Caco-2 (cell line): Measurements from ENCODE around the gene SFTPB. TPM values are rescaled to one million over a fixed set of nuclear protein-coding genes. Genes with fewer than 3 reads are reported as not detected.

ENCODE experiments used
- BruUV-seq: library from RNA; stranded (reverse); fragments of 400-500 nt; replicated peaks from 2 replicates; lab custom pipeline; 2021; lab: Mats Ljungman, UMichigan
- CTCF ChIA-PET: fragments of 300-600 bp; sonication (Branson Sonifier 250); formaldehyde crosslinking; loops from one replicate; lab custom pipeline; 2022; ENCODE audit warnings: antibody characterized with exemption; lab: Charles Lee
- POLR2A ChIA-PET: fragments of 300-600 bp; sonication (Branson Sonifier 250); formaldehyde crosslinking; loops from one replicate; lab custom pipeline; 2022; ENCODE audit warnings: antibody characterized with exemption; lab: Charles Lee
- DNase-seq, 2 experiments: peaks; one replicate each; pipeline versions ENCODE4 v3.0.0 to v3.0.0-alpha.2; 2020 to 2022
- H3K27me3 ChIP-seq: replicated peaks from 2 replicates; pipeline ENCODE4 v1.6.0; 2011; ENCODE audit warnings: low read length; ENCODE audit not compliant: control insufficient read depth, insufficient read depth
- H3K36me3 ChIP-seq: 2 replicates; pipeline ENCODE4 v1.5.1; 2011; ENCODE audit warnings: low read length; ENCODE audit not compliant: control insufficient read depth, insufficient read depth
- H3K4me1 ChIP-seq: fragments of 250-450 bp; sonication (Bioruptor Pico); 2 replicates; pipeline ENCODE4 v1.5.1; 2020; ENCODE audit warnings: mild to moderate bottlenecking
- H3K4me3 ChIP-seq: 2 replicates; pipeline ENCODE4 v1.5.1; 2011; ENCODE audit warnings: low read depth, mild to moderate bottlenecking, control low read depth, low read length
- H3K9me3 ChIP-seq: fragments of 250-450 bp; sonication (Bioruptor Pico); 2 replicates; pipeline ENCODE4 v1.5.1; 2020; ENCODE audit warnings: mild to moderate bottlenecking, moderate library complexity
- H3K27ac Mint-ChIP-seq: one replicate; pipeline ENCODE4 v1.8.0; 2022; ENCODE audit warnings: mixed read lengths; ENCODE audit not compliant: unreplicated experiment
- H3K27me3 Mint-ChIP-seq: one replicate; pipeline ENCODE4 v1.8.0; 2022; ENCODE audit warnings: mixed read lengths; ENCODE audit not compliant: insufficient read depth, unreplicated experiment
- H3K36me3 Mint-ChIP-seq: one replicate; pipeline ENCODE4 v1.8.0; 2022; ENCODE audit warnings: mild to moderate bottlenecking, mixed read lengths; ENCODE audit not compliant: insufficient read depth, unreplicated experiment
- H3K4me1 Mint-ChIP-seq: one replicate; pipeline ENCODE4 v1.8.0; 2022; ENCODE audit warnings: low read depth, mixed read lengths; ENCODE audit not compliant: unreplicated experiment
- H3K4me3 Mint-ChIP-seq: one replicate; pipeline ENCODE4 v1.8.0; 2022; ENCODE audit warnings: mild to moderate bottlenecking, moderate library complexity, mixed read lengths; ENCODE audit not compliant: unreplicated experiment
- H3K9me3 Mint-ChIP-seq: one replicate; pipeline ENCODE4 v1.8.0; 2022; ENCODE audit warnings: mixed read lengths; ENCODE audit not compliant: unreplicated experiment
- CTCF ChIP-seq, 2 experiments: fragments of 200-600 bp in 1 of 2; IDR thresholded peaks; 1 replicate in 1 of 2; 2 replicates in 1 of 2; pipeline versions ENCODE4 v1.5.1 to v1.8.0; 2011 to 2022; ENCODE audit warnings: antibody characterized with exemption in 1 of 2, control low read depth in 1 of 2, inconsistent platforms in 1 of 2, low read depth in 1 of 2, low read length in 1 of 2, mild to moderate bottlenecking in 1 of 2, moderate library complexity in 1 of 2; ENCODE audit not compliant: insufficient read depth in 1 of 2, severe bottlenecking in 1 of 2, unreplicated experiment in 1 of 2
- intact Hi-C: fragments of 100-400 bp; cut with micrococcal nuclease; formaldehyde crosslinking; loops from one replicate; pipeline ENCODE4 v1.10.0; 2022; ENCODE audit not compliant: unreplicated experiment
- total RNA-seq: library from RNA; stranded (reverse); gene quantifications from 2 replicates; pipeline ENCODE4 v1.2.3, GENCODE V29; 2022

Gene SFTPB
- total RNA-seq, 1 experiment from 2014 or later = not detected

DNA sequence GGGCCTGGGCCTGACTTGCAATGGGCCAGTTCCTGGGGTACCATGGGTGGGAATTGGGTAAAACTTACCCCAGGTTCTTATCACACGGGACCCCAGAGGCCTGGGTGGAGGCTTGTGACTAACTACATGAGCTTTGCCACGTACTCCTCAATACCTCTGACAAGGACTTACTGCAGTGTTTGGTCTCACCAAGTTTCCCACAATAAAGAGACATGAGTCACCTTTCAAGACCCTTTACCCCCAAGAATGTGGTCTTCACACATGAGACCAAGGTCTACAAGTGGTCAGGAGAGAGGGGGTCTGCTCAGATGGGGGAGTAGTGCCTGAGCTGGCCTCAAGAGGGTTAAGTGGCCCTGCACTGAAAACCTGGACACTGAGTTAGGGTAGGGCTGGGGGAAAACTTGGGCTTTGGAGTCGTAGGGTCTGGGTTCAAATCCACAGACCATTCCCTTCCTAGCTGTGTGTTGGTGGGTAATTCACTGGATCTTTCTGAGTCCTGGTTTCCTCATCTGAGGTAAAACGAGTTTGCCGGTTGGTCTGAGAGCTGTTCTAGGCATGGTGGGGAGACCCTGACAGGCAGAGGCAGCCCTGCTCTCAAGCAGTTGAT, 24.1 kb upstream of the SFTPB start:
- H3K27ac Mint-ChIP-seq = no peak overlapping the region
- no peaks in the 10 kb centered on the region for H3K36me3 Mint-ChIP-seq
- H3K27me3 ChIP-seq = no peaks in the 10 kb centered on the region
- CTCF ChIA-PET = interaction anchor here (1.2 kb wide), 1 partner anchor 15 kb away, joined by 4 read pairs; no protein-coding TSS in a partner anchor
- H3K4me1 ChIP-seq = peaks cover 5% of the 10 kb centered on the region
- POLR2A ChIA-PET = no interaction called here
- no peaks in the 10 kb centered on the region for H3K9me3 Mint-ChIP-seq
- no peak for TF ChIP-seq CTCF (IDR thresholded peaks at IDR 0.05; ENCODE audit: insufficient read depth in 1 of 2, low read depth in 1 of 2, low read length in 1 of 2, severe bottlenecking in 1 of 2, unreplicated experiment in 1 of 2)
- no peak for DNase-seq
- peaks cover 4% of the 10 kb centered on the region for H3K27me3 Mint-ChIP-seq
- H3K36me3 ChIP-seq = no peaks in the 10 kb centered on the region
- H3K4me1 Mint-ChIP-seq = peaks cover 7% of the 10 kb centered on the region
- no peak overlapping the region for H3K4me3 ChIP-seq
- intact Hi-C loops = no loop called here
- BruUV-seq = no TSS peak
- H3K9me3 ChIP-seq = no peaks in the 10 kb centered on the region
- no peak overlapping the region for H3K4me3 Mint-ChIP-seq

DNA sequence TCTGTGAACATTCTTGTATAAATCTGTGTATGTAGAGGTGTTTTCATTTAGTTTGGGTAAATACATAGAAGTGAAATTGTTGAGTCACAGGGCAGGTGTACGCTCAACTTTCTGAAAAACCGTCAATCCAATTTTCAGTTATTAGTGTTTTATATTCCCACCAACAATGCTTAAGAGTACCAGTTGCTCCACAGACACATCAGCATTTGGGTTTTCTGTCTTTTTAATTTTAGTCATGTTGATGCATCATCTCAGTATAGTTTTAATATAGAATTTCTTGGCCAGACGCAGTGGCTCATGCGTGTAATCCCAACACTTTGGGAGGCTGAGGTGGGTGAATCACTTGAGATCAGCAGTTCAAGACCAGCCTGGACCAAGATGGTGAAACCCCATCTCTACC, 22.9 kb upstream of the SFTPB start:
- Histone ChIP-seq H3K4me1 (peaks cover 2% of the 10 kb centered on the region), H3K4me3 (no peak overlapping the region), H3K27me3 (no peaks in the 10 kb centered on the region), H3K9me3 (no peaks in the 10 kb centered on the region), H3K36me3 (no peaks in the 10 kb centered on the region)
- H3K27ac Mint-ChIP-seq = no peak overlapping the region
- H3K36me3 Mint-ChIP-seq = no peaks in the 10 kb centered on the region
- H3K4me1 Mint-ChIP-seq = peaks cover 5% of the 10 kb centered on the region
- no peak for DNase-seq
- ChIA-PET CTCF (interaction anchor here (0.7 kb wide), 1 partner anchor 192 kb away, joined by 4 read pairs; no protein-coding TSS in a partner anchor), POLR2A (no interaction called here)
- intact Hi-C loops = no loop called here
- no peaks in the 10 kb centered on the region for H3K9me3 Mint-ChIP-seq
- no peak for TF ChIP-seq CTCF (IDR thresholded peaks at IDR 0.05; ENCODE audit: insufficient read depth in 1 of 2, low read depth in 1 of 2, low read length in 1 of 2, severe bottlenecking in 1 of 2, unreplicated experiment in 1 of 2)
- no peak overlapping the region for H3K4me3 Mint-ChIP-seq
- BruUV-seq = no TSS peak
- peaks cover 4% of the 10 kb centered on the region for H3K27me3 Mint-ChIP-seq

DNA sequence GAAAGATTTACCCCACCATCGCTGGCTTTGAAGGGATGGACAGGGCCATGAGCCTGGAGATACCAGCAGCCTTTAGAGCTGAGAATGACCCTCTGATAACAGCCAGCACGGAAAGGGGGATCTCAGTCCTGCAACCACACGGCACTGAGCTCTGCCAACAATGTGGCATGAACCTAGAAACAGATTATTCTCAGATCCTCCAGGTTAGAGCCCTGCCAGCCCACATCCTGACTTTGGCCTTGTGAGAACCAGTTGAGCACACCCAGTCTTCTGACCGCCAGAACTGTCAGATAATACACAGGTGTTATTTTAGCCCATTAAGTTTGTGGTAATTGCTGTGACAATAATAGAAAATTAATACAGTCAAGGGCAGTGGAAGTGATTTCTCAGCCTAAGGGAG, 16.8 kb upstream of the SFTPB start:
- POLR2A ChIA-PET = no interaction called here
- H3K4me3 Mint-ChIP-seq = no peak overlapping the region
- no peak for TF ChIP-seq CTCF (IDR thresholded peaks at IDR 0.05; ENCODE audit: insufficient read depth in 1 of 2, low read depth in 1 of 2, low read length in 1 of 2, severe bottlenecking in 1 of 2, unreplicated experiment in 1 of 2)

More for the DNA sequence above, 16.8 kb upstream of the SFTPB start:
- no peaks in the 10 kb centered on the region for H3K27me3 ChIP-seq
- no peaks in the 10 kb centered on the region for H3K4me1 ChIP-seq
- BruUV-seq = no TSS peak
- Mint-ChIP-seq H3K27ac (no peak overlapping the region), H3K36me3 (no peaks in the 10 kb centered on the region), H3K4me1 (no peaks in the 10 kb centered on the region), H3K27me3 (no peaks in the 10 kb centered on the region), H3K9me3 (no peaks in the 10 kb centered on the region)
- H3K36me3 ChIP-seq = no peaks in the 10 kb centered on the region
- CTCF ChIA-PET = no interaction called here
- no peak overlapping the region for H3K4me3 ChIP-seq
- no peak for DNase-seq
- intact Hi-C loops = no loop called here
- no peaks in the 10 kb centered on the region for H3K9me3 ChIP-seq
